ENCODE measurements around the gene AIDA.

The AIDA gene

DNA sequence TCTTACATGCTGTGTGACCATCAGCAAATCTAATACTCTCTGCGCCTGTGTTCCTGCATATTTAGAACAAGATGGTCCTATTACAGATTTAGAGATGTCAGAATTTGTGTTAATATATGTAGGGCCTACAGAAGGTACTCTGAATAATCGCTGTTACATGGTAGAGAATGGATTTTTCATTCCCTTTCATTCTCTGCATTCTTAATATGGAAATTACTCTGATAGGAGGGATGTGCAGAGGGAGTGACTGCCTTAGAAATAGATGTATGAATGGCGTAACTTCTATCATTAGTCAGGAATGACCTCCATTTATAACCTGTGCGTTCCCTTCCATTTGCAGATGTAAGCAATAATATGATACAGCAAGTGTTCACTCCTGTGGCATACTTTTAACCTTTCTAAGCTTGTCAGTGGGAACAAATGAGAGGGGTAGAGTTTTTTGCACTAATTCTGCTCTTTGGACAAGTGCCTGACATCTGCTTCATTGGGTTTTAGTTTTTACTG is 48.8 kb downstream of the AIDA start:
- DNase-seq (ENCODE audit: low spot score): no peak
- TF ChIP-seq, protein P1, sequence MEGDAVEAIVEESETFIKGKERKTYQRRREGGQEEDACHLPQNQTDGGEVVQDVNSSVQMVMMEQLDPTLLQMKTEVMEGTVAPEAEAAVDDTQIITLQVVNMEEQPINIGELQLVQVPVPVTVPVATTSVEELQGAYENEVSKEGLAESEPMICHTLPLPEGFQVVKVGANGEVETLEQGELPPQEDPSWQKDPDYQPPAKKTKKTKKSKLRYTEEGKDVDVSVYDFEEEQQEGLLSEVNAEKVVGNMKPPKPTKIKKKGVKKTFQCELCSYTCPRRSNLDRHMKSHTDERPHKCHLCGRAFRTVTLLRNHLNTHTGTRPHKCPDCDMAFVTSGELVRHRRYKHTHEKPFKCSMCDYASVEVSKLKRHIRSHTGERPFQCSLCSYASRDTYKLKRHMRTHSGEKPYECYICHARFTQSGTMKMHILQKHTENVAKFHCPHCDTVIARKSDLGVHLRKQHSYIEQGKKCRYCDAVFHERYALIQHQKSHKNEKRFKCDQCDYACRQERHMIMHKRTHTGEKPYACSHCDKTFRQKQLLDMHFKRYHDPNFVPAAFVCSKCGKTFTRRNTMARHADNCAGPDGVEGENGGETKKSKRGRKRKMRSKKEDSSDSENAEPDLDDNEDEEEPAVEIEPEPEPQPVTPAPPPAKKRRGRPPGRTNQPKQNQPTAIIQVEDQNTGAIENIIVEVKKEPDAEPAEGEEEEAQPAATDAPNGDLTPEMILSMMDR (IDR thresholded peaks at IDR 0.05): no peak

DNA sequence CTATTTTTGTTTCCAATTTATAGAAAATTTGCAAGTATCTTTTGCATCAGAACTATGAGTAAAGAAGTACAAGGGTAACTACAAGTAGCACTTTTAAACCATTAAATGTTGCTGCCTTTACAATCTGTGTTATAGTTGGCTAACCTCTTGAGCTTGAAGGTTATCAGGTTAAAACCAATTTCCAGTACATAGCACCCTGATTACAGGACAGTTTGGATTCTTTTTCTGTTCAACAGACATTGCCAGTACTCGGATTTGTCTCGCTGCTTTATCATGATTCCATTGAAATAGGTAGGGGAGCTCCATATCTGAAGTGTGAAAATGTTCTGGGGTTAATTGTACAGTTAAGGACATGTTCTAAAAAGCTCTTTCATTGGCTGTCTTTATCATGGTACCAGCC is 54.4 kb downstream of the AIDA start:
- DNase-seq (ENCODE audit: low spot score): no peak
- Histone ChIP-seq H3K4me3 (no peak overlapping the region), H3K27ac (no peak overlapping the region)
- TF ChIP-seq, protein P1 (IDR thresholded peaks at IDR 0.05): no peak

More for the DNA sequence above, 48.8 kb downstream of the AIDA start:
- no peak overlapping the region for H3K27ac ChIP-seq
- H3K4me3 ChIP-seq: no peak overlapping the region

DNA sequence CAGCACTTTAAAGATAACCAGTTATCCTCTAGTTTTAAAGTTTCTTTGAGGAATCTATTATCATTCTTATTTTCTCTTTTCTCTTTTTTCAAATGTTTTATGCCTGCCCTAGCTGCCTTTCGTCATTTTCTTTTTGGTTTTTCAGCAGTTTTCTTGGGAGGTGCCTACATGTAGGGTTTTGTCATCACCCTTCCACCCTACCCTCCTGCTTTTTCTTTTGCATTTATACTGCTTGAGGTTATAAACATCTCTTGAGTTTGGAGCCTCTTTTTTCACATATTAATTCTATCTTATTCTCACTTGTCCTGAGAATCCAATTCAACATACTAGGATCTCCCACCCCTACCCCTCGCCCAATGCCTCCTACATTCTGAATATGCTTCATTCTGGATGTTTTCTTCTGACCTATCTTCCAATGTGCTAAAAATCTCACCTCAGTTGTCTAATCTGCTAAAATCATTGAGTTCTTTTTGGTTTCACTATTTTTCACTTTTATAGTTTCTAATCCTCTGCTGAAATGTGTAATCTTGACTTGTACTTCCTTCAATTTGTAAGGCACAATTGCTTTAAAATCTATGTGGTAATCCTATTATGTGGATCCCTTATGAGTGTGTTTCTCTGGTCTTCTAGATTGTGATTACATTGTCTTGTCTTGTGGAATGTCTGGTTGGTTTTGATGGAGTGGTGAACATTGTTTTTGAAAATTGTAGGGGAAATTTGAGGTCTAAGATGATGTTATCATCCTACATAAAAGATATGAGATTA is 55.7 kb downstream of the AIDA start:
- H3K27ac ChIP-seq: no peak overlapping the region
- TF ChIP-seq, protein P1 (IDR thresholded peaks at IDR 0.05): no peak
- DNase-seq (ENCODE audit: low spot score): no peak
- H3K4me3 ChIP-seq: no peak overlapping the region

DNA sequence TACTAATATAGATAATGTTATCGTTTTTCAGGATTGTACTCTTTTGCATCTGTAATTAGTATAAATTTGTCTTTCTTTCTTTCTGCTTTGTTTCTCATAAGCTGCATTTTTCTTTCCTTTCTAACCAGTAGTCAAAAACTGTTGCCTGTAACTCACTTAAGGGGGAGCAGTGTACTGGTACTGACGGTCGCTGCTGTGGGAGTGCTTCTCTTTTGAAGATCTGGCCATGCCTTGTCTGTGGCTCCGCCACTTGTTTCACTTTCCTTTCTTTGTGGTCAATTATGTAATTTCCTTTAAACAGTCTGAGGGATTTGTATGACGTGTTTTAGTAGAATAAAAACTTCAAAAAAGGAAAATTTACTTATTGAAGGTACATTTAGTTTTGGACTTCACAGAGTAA is 57.4 kb downstream of the AIDA start:
- no peak overlapping the region for H3K27ac ChIP-seq
- no peak for DNase-seq (ENCODE audit: low spot score)
- TF ChIP-seq, protein P1 (IDR thresholded peaks at IDR 0.05): no peak
- H3K4me3 ChIP-seq: no peak overlapping the region

DNA sequence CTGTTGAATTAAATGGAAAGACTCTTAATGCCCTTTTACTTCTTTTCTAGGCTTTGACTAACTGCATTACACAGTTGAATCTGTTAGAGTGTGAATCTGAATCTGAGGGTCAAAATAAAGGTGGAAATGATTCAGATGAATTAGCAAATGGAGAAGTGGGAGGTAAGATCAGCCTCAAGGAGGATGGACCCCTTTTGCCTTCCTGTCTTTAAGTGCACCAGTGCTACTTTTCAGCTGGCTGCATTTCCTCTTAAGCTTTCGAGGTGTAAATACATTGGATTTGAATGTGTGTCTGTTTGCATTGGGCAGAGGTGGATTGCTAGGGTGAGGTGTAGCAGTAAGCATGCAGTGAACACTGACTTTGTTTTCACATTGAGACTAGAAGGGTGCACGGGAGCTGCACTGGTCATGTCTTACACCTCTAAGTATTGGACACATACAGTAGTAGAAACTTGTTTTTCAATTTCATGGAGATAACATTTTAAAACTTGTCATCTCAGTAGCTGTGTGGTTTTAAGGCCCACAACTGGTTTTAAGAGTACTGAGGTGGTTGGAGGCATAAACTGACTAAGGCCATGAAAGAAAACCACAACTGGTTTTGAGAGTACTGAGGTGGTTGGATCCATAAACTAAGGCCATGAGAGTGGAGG is 59.0 kb downstream of the AIDA start:
- Histone ChIP-seq H3K27ac (no peak overlapping the region), H3K4me3 (no peak overlapping the region)
- no peak for DNase-seq (ENCODE audit: low spot score)
- TF ChIP-seq, protein P1 (IDR thresholded peaks at IDR 0.05): no peak

DNA sequence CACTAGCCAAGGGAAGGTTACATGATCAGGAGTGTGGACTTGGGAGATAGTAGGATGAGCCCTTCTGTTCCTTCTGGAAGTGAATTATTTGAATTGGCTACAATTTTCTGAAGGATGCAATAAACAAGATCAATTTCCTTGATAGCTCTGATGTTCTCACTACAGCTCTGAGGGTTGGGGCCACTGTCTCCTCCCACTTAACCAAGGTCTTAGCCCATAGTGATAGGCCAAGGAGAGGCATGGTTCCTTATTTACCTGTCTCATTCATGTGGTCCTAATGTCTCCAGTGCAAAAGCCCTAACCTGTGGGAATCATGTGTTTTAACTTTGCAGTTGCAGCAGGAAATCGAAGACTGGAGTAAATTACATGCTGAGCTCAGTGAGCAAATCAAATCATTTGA is 59.6 kb downstream of the AIDA start:
- TF ChIP-seq, protein P1 (IDR thresholded peaks at IDR 0.05): no peak
- H3K4me3 ChIP-seq: no peak overlapping the region
- H3K27ac ChIP-seq: no peak overlapping the region
- no peak for DNase-seq (ENCODE audit: low spot score)

DNA sequence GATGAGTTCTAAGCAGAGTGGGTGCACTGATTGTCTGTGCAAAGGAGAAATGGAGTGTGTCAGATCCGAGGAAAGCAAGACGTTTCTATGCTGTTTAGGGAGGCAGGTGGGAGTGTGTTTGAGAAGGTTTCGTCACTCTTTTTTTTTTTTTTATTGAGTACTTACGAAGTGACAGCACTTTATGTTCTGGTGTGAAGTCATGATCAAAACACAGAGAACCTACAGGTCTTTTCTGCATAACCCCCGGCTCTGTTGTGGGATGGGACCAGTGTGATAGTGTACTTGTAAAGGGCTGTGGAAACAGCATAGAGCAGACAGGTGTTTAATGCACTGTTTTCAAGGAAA is 67.7 kb downstream of the AIDA start:
- DNase-seq (ENCODE audit: low spot score): no peak
- H3K4me3 ChIP-seq: peak overlapping the region; percentile 76
- peak overlapping the region; percentile 84 to 98 for H3K27ac ChIP-seq
- TF ChIP-seq, protein P1 (IDR thresholded peaks at IDR 0.05): no peak

Measured in coronary artery (tissue), 2 donors.